Kidney capillary endothelial cell (primary cell): ENCODE measurements around the gene SLC2A10.

ENCODE experiments used
- DNase-seq: peaks from one replicate; pipeline ENCODE4 v3.0.0-alpha.2; 2018; ENCODE audit warnings: low spot score

SLC2A10 gene

GRCh38 chr20:46703435-46703834 lies 6.0 kb upstream of the SLC2A10 start:
- no peak for DNase-seq

DNA sequence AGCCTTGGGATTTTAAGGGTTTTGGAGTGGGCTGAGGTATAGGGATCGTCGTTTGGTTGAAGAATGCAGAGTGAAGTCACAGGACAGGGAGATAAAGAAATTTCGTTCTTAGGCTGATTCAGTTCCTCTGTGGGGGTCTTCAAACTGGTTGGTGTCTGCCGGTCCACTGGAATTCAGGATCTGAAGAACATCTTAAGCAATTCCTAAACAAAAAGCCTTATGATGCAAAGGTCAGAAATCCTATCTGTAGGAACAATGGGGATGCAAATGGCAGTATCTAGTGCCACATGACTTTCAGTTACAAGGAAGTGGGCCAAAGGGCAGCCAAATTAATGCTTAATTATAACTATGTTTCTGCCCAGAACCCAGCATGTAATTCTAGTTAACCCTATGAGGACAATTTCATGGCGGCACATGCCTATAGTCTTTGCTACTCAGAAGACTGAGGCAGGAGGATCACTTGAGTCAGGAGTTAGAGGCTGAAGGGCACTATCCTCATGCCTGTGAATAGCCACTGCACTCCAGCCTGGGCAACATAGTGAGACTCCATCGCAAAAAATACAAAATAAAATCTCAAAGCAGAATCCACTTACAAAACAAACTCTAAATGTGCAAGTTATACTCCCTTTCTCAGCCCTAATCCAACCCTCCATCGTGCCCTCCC lies 4.6 kb upstream of the SLC2A10 start:
- DNase-seq = no peak

GRCh38 chr20:46705378-46705729 lies 4.1 kb upstream of the SLC2A10 start:
- DNase-seq = no peak

DNA sequence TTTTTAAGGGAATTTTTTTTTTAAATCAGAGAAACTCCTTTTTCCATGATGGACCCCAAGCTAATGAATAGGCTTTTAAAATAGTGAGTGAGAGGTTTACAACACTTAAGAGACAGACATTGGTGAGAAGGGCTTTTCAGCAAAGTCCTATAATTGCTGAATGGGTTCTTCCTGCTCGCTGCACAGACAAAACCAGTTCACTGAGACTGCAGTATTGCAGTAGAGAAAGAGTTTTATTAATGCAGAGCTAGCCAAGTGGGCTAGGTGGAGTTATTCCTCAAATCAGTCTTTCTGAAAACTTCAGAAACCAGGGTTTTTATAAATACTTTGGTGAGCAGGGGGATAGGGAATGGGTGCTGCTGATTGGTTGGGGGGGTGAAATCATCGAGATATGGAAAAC lies 3.2 kb upstream of the SLC2A10 start:
- no peak for DNase-seq

GRCh38 chr20:46708172-46708860 lies 1.1 kb upstream of the SLC2A10 start:
- DNase-seq = no peak

GRCh38 chr20:46709055-46709458 lies 392 bp upstream of the SLC2A10 start:
- DNase-seq = no peak

DNA sequence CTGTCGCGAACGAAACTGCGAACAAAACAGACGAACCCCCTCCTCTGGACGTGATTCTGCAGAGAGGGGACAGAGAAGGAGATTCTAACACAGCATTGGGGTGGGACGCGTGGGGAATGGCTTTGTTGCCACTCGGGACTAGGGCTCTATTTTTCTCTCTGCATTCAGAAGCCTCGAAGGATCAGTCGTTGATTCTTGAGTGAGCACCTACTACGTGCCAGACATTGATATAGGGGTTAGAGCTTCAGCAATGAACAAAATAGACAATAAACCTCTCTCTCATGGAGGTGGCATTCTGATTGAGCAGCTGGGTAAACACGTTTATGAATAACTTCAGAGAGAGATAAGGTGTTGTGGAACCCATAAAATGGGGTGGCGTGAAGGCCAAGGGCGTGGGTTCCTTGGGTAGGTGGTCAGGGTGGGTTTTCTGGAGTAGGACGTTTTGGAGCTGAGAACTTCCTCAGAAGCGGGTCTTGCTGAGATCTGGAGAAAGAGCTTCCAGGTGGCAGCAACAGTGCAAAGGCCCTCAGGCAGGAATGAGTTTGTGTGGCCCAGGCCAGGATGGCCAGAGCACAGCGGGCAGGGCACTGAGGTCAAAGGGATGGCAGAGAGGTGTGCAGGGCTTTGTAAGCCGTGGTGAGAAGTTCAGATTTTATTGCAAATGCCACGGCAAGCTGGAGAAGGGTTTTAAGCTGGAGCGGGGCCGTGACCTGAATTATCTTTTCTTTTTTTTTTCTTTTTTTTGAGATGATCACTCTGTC lies 884 bp downstream of the SLC2A10 start:
- DNase-seq = no peak

- DNase-seq = no peak
Observed at GRCh38 chr20:46712056-46712636, 2.7 kb downstream of the SLC2A10 start.

- no peak for DNase-seq
Observed at GRCh38 chr20:46713957-46714834, 4.7 kb downstream of the SLC2A10 start.

DNA sequence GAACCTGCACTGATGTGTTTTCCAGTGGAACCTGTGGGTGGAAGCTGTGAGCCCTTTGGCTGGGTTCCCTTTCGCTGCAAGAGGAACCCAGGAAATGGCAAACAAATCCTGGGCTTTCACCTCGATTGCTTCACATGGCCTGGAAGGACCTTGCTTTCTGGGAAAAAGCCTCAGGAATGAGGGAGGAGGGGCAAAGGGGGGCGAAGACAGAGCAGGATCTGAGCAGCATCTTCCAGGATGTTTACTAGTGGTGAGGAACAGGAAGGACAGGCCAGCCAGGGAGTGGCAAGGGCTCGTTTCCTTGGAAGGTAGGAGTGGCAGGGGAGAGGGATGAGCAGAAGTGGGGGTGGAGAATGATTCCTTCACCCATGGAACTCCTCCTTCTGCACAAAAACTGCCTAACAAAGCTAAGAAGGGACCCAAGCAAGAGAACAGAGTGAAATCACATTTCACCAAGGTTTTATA lies 5.9 kb downstream of the SLC2A10 start:
- no peak for DNase-seq

DNA sequence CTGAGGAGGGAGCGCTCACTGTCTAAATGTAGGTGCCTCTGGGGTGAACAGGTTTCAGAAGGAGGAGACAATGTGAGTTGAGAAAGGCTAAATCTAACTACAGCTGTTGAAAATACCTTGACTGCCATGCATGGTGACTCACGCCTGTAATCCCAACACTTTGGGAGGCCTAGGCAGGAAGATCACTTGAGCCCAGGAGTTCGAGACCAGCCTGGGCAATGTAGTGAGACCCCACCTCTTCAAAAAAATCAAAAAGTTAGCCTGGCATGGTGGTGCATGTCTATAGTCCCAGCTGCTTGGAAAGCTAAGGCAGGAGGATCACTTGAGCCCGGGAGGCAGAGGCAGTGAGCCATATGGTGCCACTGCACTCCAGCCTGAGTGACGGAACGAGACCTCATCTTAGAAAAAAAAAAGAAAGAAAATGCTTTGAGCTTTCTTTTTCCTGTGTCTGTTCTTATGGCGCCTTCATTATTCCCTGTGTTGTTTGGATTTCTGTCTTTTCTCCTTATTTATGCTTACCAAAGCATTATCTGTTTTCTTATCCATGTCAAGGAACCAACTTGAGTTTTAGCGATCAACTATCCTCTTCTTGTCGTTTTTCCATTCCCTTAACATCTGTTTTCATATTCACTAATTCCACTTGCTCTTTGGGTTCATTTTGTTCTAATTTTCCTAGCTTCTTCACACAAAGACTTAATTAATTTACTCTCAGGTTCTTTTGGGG lies 8.5 kb downstream of the SLC2A10 start:
- DNase-seq = no peak

- DNase-seq = no peak
Observed at GRCh38 chr20:46720019-46720418, 10.6 kb downstream of the SLC2A10 start.

DNA sequence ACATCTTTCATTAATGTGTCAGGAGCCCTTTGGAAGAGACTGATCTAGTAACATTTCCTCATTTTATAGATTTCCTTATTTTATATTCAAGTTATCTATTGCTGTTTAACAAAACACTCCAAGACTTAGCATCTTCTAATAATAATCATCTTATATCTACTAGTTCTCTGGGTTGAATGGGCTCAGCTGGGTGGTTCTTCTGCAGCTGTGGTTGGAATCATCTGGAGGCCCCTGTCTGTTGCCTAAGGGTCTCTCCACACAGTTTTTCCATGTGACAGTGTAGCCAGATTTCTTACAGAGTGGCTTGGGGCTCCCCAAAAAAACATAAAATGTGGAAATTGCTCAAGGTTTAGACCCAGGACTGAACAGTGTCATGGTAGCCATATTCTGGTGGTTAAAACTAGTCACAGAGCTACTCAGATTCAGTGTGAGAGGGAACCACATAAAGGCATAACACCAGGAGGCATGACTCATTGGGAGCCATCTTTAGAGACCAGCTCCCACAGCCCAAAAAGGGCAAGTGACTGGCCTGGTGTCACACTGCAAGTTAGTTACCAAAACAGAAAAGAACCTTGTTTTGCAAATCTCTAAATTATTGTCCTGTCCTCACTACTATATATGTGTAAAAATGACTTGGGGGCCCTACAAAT lies 11.5 kb downstream of the SLC2A10 start:
- DNase-seq = no peak

- DNase-seq = no peak
Observed at GRCh38 chr20:46721476-46721875, 12.0 kb downstream of the SLC2A10 start.

DNA sequence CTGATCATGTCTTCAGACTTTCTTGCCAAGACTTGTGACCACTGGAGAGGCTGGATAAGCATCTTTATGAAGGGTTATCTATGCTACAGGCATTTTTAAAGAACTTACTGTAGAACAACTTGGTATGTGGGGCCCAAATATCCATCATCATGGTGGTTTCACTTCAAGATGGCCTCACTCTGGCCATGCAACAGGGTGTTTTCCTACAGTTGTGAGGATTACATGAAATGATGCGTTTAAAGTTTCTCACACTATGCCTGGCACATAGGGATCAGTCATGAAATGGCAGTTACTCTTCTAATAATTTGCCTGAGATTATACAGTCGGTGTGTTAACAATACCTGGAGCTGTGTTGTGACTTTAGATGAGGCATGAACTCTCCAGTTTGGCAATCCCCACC lies 13.0 kb downstream of the SLC2A10 start:
- DNase-seq = no peak

GRCh38 chr20:46723039-46723438 lies 13.6 kb downstream of the SLC2A10 start:
- DNase-seq = no peak

DNA sequence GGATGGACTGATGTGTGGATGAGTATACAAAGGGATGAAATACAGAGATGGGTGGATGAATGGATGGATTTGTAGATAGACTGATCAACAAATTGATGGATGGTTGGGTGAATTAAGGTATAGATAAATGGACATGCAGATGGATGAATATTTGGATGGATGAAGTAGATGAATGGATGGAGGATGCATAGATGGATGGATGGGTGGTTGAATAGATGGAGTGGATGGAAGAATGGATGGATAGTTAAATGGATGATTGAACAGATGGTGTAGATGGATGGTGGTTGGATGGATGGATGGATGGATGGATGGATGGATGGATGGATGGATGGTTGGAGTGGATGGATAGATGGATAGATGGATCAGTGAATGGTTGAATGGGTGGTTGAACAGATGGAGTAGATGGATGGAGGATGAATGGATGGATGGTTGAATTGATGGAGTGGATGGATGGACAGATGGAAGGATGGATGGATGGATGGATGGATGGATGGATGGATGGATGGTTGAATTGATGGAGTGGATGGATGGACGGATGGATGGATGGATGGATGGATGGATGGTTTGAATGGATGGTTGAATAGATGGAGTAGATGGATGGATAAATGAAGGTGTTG lies 15.0 kb downstream of the SLC2A10 start:
- DNase-seq = no peak

DNA sequence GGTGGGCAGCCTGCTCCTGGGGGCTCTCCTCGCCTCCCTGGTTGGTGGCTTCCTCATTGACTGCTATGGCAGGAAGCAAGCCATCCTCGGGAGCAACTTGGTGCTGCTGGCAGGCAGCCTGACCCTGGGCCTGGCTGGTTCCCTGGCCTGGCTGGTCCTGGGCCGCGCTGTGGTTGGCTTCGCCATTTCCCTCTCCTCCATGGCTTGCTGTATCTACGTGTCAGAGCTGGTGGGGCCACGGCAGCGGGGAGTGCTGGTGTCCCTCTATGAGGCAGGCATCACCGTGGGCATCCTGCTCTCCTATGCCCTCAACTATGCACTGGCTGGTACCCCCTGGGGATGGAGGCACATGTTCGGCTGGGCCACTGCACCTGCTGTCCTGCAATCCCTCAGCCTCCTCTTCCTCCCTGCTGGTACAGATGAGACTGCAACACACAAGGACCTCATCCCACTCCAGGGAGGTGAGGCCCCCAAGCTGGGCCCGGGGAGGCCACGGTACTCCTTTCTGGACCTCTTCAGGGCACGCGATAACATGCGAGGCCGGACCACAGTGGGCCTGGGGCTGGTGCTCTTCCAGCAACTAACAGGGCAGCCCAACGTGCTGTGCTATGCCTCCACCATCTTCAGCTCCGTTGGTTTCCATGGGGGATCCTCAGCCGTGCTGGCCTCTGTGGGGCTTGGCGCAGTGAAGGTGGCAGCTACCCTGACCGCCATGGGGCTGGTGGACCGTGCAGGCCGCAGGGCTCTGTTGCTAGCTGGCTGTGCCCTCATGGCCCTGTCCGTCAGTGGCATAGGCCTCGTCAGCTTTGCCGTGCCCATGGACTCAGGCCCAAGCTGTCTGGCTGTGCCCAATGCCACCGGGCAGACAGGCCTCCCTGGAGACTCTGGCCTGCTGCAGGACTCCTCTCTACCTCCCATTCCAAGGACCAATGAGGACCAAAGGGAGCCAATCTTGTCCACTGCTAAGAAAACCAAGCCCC lies 16.0 kb downstream of the SLC2A10 start:
- no peak for DNase-seq

- DNase-seq = no peak
Observed at GRCh38 chr20:46731770-46732169, 22.3 kb downstream of the SLC2A10 start.
